Hepatocyte (in vitro differentiated cells): ENCODE measurements around the gene SESN1. TPM values are rescaled to one million over a fixed set of nuclear protein-coding genes. Genes with fewer than 3 reads are reported as not detected.

ENCODE experiments used
- DNase-seq: peaks from one replicate; pipeline ENCODE4 v3.0.0-alpha.2; 2016; ENCODE audit warnings: low spot score
- H2AFZ ChIP-seq: fragments of 200-600 bp; sonication (generic); 2 replicates; pipeline ENCODE4 v1.6.0; 2016; ENCODE audit warnings: antibody characterized with exemption, mild to moderate bottlenecking
- H3K27ac ChIP-seq: fragments of 200-600 bp; sonication (generic); 2 replicates; pipeline ENCODE4 v1.5.1; 2016; ENCODE audit warnings: mild to moderate bottlenecking
- H3K27me3 ChIP-seq: fragments of 200-600 bp; sonication (generic); 2 replicates; pipeline ENCODE4 v1.6.1; 2016
- H3K36me3 ChIP-seq: fragments of 200-600 bp; sonication (generic); replicated peaks from 2 replicates; pipeline ENCODE4 v1.5.1; 2016; ENCODE audit warnings: low read depth; ENCODE audit not compliant: insufficient read depth
- H3K4me1 ChIP-seq: fragments of 200-600 bp; sonication (generic); 2 replicates; pipeline ENCODE4 v1.5.1; 2016; ENCODE audit warnings: mild to moderate bottlenecking, moderate library complexity; ENCODE audit not compliant: insufficient read depth
- H3K4me2 ChIP-seq: fragments of 200-600 bp; sonication (generic); 2 replicates; pipeline ENCODE4 v1.6.0; 2016
- H3K4me3 ChIP-seq: fragments of 200-600 bp; sonication (generic); 2 replicates; pipeline ENCODE4 v1.5.1; 2016; ENCODE audit warnings: mild to moderate bottlenecking
- H3K79me2 ChIP-seq: fragments of 200-600 bp; sonication (generic); 2 replicates; pipeline ENCODE4 v1.6.0; 2017; ENCODE audit warnings: mild to moderate bottlenecking
- H3K9me2 ChIP-seq: fragments of 200-600 bp; sonication (generic); replicated peaks from 2 replicates; pipeline ENCODE4 v1.6.0; 2017; ENCODE audit warnings: mild to moderate bottlenecking; ENCODE audit not compliant: insufficient read depth
- H3K9me3 ChIP-seq: fragments of 200-600 bp; sonication (generic); 2 replicates; pipeline ENCODE4 v1.5.1; 2016; ENCODE audit warnings: low read depth, mild to moderate bottlenecking
- H4K20me1 ChIP-seq: fragments of 200-600 bp; sonication (generic); 2 replicates; pipeline ENCODE4 v1.6.0; 2016; ENCODE audit warnings: mild to moderate bottlenecking; ENCODE audit not compliant: insufficient read depth, poor library complexity, severe bottlenecking
- EZH2 ChIP-seq: fragments of 200-600 bp; sonication (generic); IDR thresholded peaks from 2 replicates; pipeline ENCODE4 v1.6.1; 2016; ENCODE audit warnings: antibody characterized with exemption, mild to moderate bottlenecking, borderline replicate concordance
- EZH2phosphoT487 ChIP-seq: fragments of 200-600 bp; sonication (generic); IDR thresholded peaks from one replicate; pipeline ENCODE4 v1.6.1; 2018; ENCODE audit warnings: antibody characterized with exemption, mild to moderate bottlenecking, low read depth, moderate library complexity; ENCODE audit not compliant: unreplicated experiment, severe bottlenecking
- WGBS: methylation state at CpG from one replicate; pipeline ENCODE4 v1.1.6; 2016; ENCODE audit warnings: low lambda C conversion rate; ENCODE audit errors: missing lambda C conversion rate; 5-methylcytosine and 5-hydroxymethylcytosine counted together
- polyA plus RNA-seq: library from polyadenylated mRNA; unstranded; fragments of >200 nt; fragmentation: Nextera tagmentation; extraction: Ambion mirVana; gene quantifications from 2 replicates; pipeline ENCODE4 v1.2.1, GENCODE V29; 2016
- total RNA-seq: library from RNA; depleted of rRNA; stranded (reverse); fragments of >200 nt; gene quantifications from 2 replicates; pipeline ENCODE4 v1.2.3, GENCODE V29; 2014
- TF ChIP-seq, protein P1 (sequence below): fragments of 200-600 bp; sonication (generic); IDR thresholded peaks from 2 replicates; pipeline ENCODE4 v1.5.1; 2016; ENCODE audit warnings: antibody characterized with exemption, mild to moderate bottlenecking; ENCODE audit not compliant: poor library complexity

The SESN1 gene
- total and polyA plus RNA-seq, 2 experiments from 2014 or later = 29.1 to 59.1 TPM

DNA sequence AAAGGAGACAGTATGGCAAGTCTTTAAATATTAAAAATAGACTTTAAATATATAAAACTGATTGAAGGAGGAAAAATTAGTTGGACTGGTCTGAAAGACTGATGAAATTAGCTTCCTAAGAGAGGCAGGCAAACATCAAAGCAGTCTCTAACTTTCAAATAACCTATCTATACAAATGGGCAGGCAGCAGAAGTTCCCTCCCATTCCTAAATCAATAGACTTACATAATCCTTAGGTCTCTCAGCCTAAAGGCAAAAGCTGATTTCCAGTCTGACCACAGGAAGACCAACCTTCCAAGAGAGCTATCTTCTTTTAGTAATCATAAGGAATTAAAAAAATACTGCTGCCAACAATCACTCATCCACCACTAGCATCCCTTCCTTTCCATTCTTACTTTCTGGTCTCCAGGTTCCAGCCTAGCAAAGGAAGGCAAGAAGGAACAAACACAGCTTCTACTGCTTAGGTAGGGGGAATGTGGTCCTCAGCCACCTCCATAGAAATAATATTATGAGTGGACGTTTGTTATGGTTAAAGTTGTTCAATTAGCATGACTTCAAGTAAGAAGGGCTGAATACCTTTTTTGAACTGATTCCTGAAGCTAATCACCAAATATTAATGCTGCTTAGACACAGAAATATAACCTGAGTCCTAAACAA is 44.1 kb downstream of the SESN1 start:
- no peak overlapping the region for H3K4me3 ChIP-seq
- no peak overlapping the region for H2AFZ ChIP-seq
- H3K9me2 ChIP-seq = no peaks in the 10 kb centered on the region
- H3K27ac ChIP-seq = no peak overlapping the region
- 84% methylated on average over 1 of the region's 1 CpG for WGBS
- no peaks in the 10 kb centered on the region for H3K4me1 ChIP-seq
- no peak overlapping the region for H3K4me2 ChIP-seq
- no peak for DNase-seq
- no peaks in the 10 kb centered on the region for H3K36me3 ChIP-seq
- no peaks in the 10 kb centered on the region for H4K20me1 ChIP-seq
- H3K9me3 ChIP-seq = no peaks in the 10 kb centered on the region
- H3K79me2 ChIP-seq = peaks cover 31% of the 10 kb centered on the region
- H3K27me3 ChIP-seq = no peaks in the 10 kb centered on the region
- TF ChIP-seq EZH2 (no peak), EZH2phosphoT487 (no peak)
- TF ChIP-seq, protein P1, sequence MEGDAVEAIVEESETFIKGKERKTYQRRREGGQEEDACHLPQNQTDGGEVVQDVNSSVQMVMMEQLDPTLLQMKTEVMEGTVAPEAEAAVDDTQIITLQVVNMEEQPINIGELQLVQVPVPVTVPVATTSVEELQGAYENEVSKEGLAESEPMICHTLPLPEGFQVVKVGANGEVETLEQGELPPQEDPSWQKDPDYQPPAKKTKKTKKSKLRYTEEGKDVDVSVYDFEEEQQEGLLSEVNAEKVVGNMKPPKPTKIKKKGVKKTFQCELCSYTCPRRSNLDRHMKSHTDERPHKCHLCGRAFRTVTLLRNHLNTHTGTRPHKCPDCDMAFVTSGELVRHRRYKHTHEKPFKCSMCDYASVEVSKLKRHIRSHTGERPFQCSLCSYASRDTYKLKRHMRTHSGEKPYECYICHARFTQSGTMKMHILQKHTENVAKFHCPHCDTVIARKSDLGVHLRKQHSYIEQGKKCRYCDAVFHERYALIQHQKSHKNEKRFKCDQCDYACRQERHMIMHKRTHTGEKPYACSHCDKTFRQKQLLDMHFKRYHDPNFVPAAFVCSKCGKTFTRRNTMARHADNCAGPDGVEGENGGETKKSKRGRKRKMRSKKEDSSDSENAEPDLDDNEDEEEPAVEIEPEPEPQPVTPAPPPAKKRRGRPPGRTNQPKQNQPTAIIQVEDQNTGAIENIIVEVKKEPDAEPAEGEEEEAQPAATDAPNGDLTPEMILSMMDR = no peak

DNA sequence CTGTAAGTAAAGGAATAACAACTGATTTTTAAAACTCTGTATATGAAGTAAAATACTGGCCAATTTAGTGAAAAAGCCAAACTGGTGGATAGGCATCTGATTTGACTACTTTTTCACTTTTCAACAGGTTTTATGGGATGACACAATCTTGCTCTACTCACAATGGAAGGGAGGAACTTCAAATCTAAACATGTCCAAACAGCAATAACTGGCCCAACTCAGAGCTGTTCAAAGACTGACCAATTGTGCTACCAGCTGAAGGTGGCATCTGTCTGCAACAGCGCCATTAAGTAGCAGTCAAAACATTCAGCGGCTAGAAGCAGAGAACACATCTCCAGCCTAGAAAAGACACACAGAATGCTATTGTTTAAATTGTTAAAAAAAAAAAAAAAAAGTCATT is 44.6 kb downstream of the SESN1 start:
- H3K79me2 ChIP-seq = peaks cover 29% of the 10 kb centered on the region
- no peak overlapping the region for H3K27ac ChIP-seq
- DNase-seq = no peak
- no peaks in the 10 kb centered on the region for H4K20me1 ChIP-seq
- H3K27me3 ChIP-seq = no peaks in the 10 kb centered on the region
- H3K4me1 ChIP-seq = no peaks in the 10 kb centered on the region
- no peaks in the 10 kb centered on the region for H3K36me3 ChIP-seq
- H3K9me2 ChIP-seq = no peaks in the 10 kb centered on the region
- WGBS = 92% methylated on average over 2 of the region's 2 CpGs
- H3K9me3 ChIP-seq = no peaks in the 10 kb centered on the region
- no peak overlapping the region for H2AFZ ChIP-seq
- no peak overlapping the region for H3K4me2 ChIP-seq
- no peak overlapping the region for H3K4me3 ChIP-seq
- TF ChIP-seq EZH2phosphoT487 (no peak), EZH2 (no peak)
- TF ChIP-seq, protein P1 = no peak

DNA sequence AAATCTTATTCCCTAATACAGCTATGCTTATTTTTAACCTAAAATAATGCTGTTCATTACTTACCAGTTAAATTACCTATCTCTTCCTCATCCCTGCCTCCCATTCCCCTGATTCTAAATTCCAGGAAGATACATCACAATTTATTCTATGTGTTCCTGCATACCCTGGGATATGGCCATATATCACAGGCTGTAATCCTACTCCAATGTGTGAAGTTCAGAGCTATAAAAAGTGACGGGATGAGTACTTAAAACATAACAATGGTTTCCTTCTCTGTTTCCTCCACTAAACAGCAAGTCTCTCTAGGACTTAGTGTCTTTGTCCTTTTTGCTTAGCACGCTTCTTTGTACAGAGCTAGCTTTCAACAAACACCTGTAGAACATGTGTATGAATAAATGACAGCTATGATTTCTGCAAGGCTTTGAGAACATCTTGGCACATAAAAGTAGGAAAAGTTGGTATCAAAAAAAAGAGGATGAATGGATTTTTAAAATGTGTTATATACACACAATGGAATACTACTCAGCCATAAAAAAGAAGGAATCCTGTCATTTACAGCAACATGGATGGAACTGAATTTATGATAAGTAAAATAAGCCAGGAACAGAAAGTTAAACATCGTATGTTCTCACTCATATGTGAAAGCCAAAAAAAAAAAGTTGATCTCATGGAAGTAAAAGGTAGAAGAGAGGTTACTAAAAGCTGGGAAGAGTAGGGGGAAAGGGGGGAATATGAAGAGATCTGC is 45.8 kb downstream of the SESN1 start:
- WGBS = 88% methylated on average over 3 of the region's 3 CpGs
- Histone ChIP-seq H3K36me3 (no peaks in the 10 kb centered on the region), H3K27me3 (no peaks in the 10 kb centered on the region), H4K20me1 (no peaks in the 10 kb centered on the region), H3K4me2 (no peak overlapping the region), H3K9me2 (no peaks in the 10 kb centered on the region), H3K4me3 (no peak overlapping the region), H2AFZ (no peak overlapping the region), H3K4me1 (no peaks in the 10 kb centered on the region), H3K79me2 (peaks cover 26% of the 10 kb centered on the region), H3K9me3 (no peaks in the 10 kb centered on the region), H3K27ac (no peak overlapping the region)
- DNase-seq = no peak
- TF ChIP-seq, protein P1 = no peak
- TF ChIP-seq EZH2phosphoT487 = no peak
- no peak for TF ChIP-seq EZH2
